BLaER1 (cell line): ENCODE data around the gene ADSS1.

Source experiments
- H3K27ac ChIP-seq: shearing (Covaris generic); formaldehyde crosslinking; 2 replicates; pipeline ENCODE4 v1.8.1; 2022
- H3K27me3 ChIP-seq: shearing (Covaris generic); formaldehyde crosslinking; 2 replicates; pipeline ENCODE4 v1.8.1; 2022
- H3K36me3 ChIP-seq: shearing (Covaris generic); formaldehyde crosslinking; 2 replicates; pipeline ENCODE4 v1.8.1; 2022
- H3K4me1 ChIP-seq: shearing (Covaris generic); formaldehyde crosslinking; 2 replicates; pipeline ENCODE4 v1.8.1; 2022
- H3K4me2 ChIP-seq: shearing (Covaris generic); formaldehyde crosslinking; 2 replicates; pipeline ENCODE4 v1.8.1; 2022
- H3K4me3 ChIP-seq: shearing (Covaris generic); formaldehyde crosslinking; 2 replicates; pipeline ENCODE4 v1.8.1; 2022
- H3K9ac ChIP-seq: shearing (Covaris generic); formaldehyde crosslinking; 2 replicates; pipeline ENCODE4 v1.8.1; 2022
- H3K9me3 ChIP-seq: shearing (Covaris generic); formaldehyde crosslinking; 2 replicates; pipeline ENCODE4 v1.8.1; 2022
- H4K20me1 ChIP-seq: shearing (Covaris generic); formaldehyde crosslinking; 2 replicates; pipeline ENCODE4 v1.8.1; 2022
- Cebpa-rat ChIP-seq: shearing (Covaris generic); IDR thresholded peaks from 2 replicates; pipeline ENCODE4 v1.8.1; 2022

Gene ADSS1

DNA sequence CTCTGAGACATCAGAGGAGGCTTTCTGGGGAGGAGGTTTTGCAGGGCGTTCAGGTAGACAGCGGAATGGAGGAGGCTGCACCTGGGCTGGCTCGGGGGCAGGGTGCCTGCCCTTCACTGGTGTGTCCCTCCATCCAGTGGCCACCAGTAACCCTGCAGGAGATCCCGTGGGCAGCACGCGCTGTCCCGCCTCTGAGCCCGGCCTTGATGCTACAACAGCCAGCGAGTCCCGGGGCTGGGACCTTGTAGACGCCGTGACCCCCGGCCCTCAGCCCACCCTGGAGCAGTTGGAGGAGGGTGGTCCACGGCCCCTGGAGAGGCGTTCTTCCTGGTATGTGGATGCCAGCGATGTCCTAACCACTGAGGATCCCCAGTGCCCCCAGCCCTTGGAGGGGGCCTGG lies 10.0 kb upstream of the ADSS1 start:
- H3K27me3 ChIP-seq, result no peaks in the 10 kb centered on the region
- H3K4me1 ChIP-seq, result peaks cover 94% of the 10 kb centered on the region
- peak overlapping the region; percentile 93 for H3K4me2 ChIP-seq
- H4K20me1 ChIP-seq, result no peaks in the 10 kb centered on the region
- H3K36me3 ChIP-seq, result peaks cover 84% of the 10 kb centered on the region
- peak overlapping the region; percentile 68 for H3K4me3 ChIP-seq
- peak overlapping the region; percentile 86 for H3K9ac ChIP-seq
- H3K27ac ChIP-seq, result peak overlapping the region; percentile 92
- no peak for TF ChIP-seq Cebpa-rat
- H3K9me3 ChIP-seq, result no peaks in the 10 kb centered on the region

DNA sequence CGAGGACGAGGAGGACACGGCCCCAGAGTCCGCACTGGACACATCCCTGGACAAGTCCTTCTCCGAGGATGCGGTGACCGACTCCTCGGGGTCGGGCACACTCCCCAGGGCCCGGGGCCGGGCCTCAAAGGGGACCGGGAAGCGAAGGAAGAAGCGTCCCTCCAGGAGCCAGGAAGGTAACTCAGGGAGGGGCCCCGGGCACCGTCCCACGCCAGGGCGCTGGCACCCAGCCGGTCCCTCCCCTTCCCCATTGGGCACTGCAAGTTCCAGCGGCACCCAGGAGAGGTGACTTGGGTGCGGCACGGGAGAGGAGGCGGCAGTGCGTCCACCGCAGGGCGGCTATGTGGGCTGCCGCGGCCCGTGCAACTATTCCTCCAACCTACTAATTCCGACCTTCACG lies 9.3 kb upstream of the ADSS1 start:
- Histone ChIP-seq H3K4me2 (peak overlapping the region; percentile 93), H3K4me1 (peaks cover 95% of the 10 kb centered on the region), H3K27me3 (no peaks in the 10 kb centered on the region), H3K9me3 (no peaks in the 10 kb centered on the region), H3K9ac (peak overlapping the region; percentile 86), H4K20me1 (no peaks in the 10 kb centered on the region), H3K36me3 (peaks cover 84% of the 10 kb centered on the region), H3K27ac (peak overlapping the region; percentile 92), H3K4me3 (peak overlapping the region; percentile 68; the same call in 1 of the 2 replicates)
- TF ChIP-seq Cebpa-rat, result no peak

DNA sequence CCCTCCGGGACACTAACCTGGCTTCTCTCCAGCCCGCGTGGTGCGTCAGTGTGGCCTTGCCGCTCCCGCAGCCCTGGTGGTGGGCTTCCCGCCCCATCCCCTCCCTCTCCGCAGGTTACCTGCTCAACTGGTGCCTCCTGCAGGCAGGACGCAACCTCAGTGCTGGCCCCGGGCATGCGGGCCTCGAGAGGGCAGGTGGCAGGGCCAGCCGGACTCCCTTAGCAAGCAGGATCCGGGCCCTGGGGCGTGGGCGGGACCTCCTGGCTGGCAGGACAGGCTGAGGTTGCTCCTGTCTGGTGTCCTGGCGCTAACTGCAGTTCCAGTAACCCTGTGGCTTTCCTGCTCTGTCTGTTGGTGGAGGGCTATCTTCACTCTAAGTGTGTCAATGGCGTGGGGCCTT lies 8.6 kb upstream of the ADSS1 start:
- H3K27me3 ChIP-seq, result no peaks in the 10 kb centered on the region
- peak overlapping the region; percentile 86; the same call in 1 of the 2 replicates for H3K9ac ChIP-seq
- peak overlapping the region; percentile 93 for H3K4me2 ChIP-seq
- peaks cover 91% of the 10 kb centered on the region for H3K4me1 ChIP-seq
- H3K36me3 ChIP-seq, result peaks cover 82% of the 10 kb centered on the region
- no peaks in the 10 kb centered on the region for H4K20me1 ChIP-seq
- H3K4me3 ChIP-seq, result peak overlapping the region; percentile 68; the same call in 1 of the 2 replicates
- no peaks in the 10 kb centered on the region for H3K9me3 ChIP-seq
- no peak for TF ChIP-seq Cebpa-rat
- peak overlapping the region; percentile 92 for H3K27ac ChIP-seq

DNA sequence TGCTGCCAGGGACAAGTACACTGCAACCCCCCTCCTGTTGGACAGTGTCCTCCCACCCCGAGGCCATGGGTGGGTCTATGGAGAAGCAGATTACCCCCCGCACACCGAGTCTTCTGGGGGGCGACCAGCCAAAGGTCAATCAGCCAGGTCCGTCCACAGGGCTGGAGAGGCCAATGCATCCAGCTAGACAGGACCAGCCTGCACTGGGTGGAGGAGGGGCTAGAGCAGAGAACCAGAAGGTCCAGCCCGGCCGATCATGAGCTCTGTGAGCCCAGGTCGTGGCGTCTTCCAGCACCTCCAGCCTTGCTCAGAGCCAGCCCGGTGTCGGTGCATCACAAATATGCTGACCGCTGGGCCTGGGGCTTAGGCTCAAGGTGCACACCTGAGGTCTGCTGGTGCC lies 8.2 kb upstream of the ADSS1 start:
- no peak overlapping the region; the same call in 1 of the 2 replicates for H3K4me3 ChIP-seq
- no peak for TF ChIP-seq Cebpa-rat

DNA sequence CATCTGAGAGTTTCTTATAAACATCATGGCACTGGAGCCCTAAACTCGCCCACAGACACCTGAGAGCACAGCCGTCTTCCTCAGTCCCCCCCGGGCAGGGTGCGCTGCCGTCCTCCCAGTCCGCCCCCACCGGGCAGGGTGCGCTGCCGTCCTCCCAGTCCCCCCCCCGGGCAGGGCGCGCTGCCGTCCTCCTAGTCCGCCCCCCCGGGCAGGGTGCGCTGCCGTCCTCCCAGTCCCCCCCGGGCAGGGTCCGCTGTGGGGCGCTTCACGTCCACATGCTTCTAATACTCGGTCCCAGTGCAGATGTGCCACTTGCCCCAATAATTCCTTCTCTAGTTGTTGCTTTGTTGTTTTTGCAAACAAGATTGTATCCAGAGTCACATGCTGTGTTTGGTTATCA lies 6.9 kb upstream of the ADSS1 start:
- TF ChIP-seq Cebpa-rat, result no peak

More for the DNA sequence above, 8.2 kb upstream of the ADSS1 start:
- peaks cover 87% of the 10 kb centered on the region for H3K4me1 ChIP-seq
- no peaks in the 10 kb centered on the region for H3K27me3 ChIP-seq
- H3K9me3 ChIP-seq, result no peaks in the 10 kb centered on the region
- H3K4me2 ChIP-seq, result peak overlapping the region; percentile 93
- no peaks in the 10 kb centered on the region for H4K20me1 ChIP-seq
- H3K27ac ChIP-seq, result peak overlapping the region; percentile 92; the same call in 1 of the 2 replicates
- 0 out of 2 replicates have a peak overlapping the region, but pooled peaks have one; percentile 86 for H3K9ac ChIP-seq
- H3K36me3 ChIP-seq, result peaks cover 78% of the 10 kb centered on the region

DNA sequence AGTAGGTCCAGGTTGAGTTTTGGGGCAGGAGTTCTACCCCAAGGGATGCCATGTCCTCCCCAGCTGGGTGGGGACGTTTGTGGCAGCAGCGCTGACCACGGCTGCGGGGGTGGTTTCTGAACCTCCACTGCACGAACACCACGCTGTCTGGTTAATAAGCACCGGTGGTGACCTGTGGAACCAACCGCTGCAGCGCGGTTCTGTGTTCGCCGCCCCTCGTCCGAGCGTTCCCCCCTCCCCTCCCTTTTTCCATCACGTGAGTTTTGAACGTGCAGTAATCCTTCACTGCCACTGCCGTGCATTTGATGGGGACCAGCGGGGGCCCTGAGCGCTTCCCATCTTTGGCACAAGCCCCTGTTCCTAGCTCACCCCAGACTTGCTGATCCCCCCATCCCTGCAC lies 6.4 kb upstream of the ADSS1 start:
- Histone ChIP-seq H3K4me2 (peak overlapping the region; percentile 93), H3K27ac (peak overlapping the region; percentile 92), H3K27me3 (no peaks in the 10 kb centered on the region), H3K4me1 (peaks cover 84% of the 10 kb centered on the region), H3K36me3 (peaks cover 70% of the 10 kb centered on the region), H3K9ac (peak overlapping the region; percentile 58), H4K20me1 (peaks cover 12% of the 10 kb centered on the region), H3K9me3 (no peaks in the 10 kb centered on the region), H3K4me3 (peak overlapping the region; percentile 19)
- TF ChIP-seq Cebpa-rat, result no peak

More for the DNA sequence above, 6.9 kb upstream of the ADSS1 start:
- H3K4me2 ChIP-seq, result peak overlapping the region; percentile 93
- H3K9ac ChIP-seq, result peak overlapping the region; percentile 58; the same call in 1 of the 2 replicates
- H3K4me1 ChIP-seq, result peaks cover 84% of the 10 kb centered on the region
- peak overlapping the region; percentile 92 for H3K27ac ChIP-seq
- peaks cover 7% of the 10 kb centered on the region for H4K20me1 ChIP-seq
- H3K4me3 ChIP-seq, result peak overlapping the region; percentile 19; the same call in 1 of the 2 replicates
- peaks cover 75% of the 10 kb centered on the region for H3K36me3 ChIP-seq
- no peaks in the 10 kb centered on the region for H3K27me3 ChIP-seq
- H3K9me3 ChIP-seq, result no peaks in the 10 kb centered on the region

DNA sequence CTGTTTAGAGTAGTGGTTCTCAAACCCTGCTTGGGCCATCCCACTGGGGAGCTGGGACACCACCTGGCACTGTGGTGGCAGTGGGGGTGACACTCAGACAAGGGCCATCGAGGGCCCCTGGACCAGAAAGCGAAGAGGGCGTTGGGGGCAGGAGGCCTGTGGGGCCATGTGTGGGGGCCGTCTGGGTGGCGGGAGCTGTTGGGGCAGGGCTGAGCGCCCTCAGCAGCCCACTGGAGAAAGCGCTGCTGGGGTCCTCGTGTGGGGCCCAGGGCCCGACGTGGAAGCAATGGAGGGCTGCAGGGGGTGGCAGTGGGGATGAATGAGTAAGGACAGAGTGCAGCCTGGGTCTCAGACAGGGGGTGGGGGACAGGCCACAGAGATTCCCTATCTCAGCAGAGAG lies 5.9 kb upstream of the ADSS1 start:
- no peaks in the 10 kb centered on the region for H3K27me3 ChIP-seq
- peak overlapping the region; percentile 58 for H3K9ac ChIP-seq
- H3K4me1 ChIP-seq, result peaks cover 87% of the 10 kb centered on the region
- peak overlapping the region; percentile 92 for H3K27ac ChIP-seq
- H3K36me3 ChIP-seq, result peaks cover 65% of the 10 kb centered on the region
- no peak for TF ChIP-seq Cebpa-rat
- H3K4me3 ChIP-seq, result peak overlapping the region; percentile 19
- no peaks in the 10 kb centered on the region for H3K9me3 ChIP-seq
- H3K4me2 ChIP-seq, result peak overlapping the region; percentile 93
- peaks cover 16% of the 10 kb centered on the region for H4K20me1 ChIP-seq

DNA sequence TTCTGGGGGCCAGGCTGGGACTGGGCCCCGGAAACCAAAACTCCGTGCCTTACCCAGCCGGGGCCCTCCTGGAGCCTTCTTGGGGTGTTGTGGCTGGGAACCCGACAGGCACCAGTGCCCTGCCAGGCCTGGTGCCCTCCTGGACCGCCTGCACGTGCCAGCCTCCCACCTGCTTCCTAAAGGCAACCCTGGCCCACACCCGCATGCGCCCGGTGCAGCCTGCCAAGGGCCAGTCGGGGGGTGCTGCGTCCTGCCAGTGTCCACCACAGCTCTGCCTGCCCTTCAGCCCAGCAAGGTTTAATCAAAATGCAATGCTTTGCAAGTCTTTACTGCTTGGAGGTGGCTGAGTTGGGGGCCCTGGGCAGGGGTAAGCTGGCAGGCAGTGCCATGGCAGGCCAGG lies 5.2 kb upstream of the ADSS1 start:
- H3K4me3 ChIP-seq, result no peak overlapping the region
- H3K4me1 ChIP-seq, result peaks cover 89% of the 10 kb centered on the region
- TF ChIP-seq Cebpa-rat, result no peak
- peaks cover 58% of the 10 kb centered on the region for H3K36me3 ChIP-seq
- H3K4me2 ChIP-seq, result peak overlapping the region; percentile 93
- H3K27ac ChIP-seq, result peak overlapping the region; percentile 92
- H3K9me3 ChIP-seq, result no peaks in the 10 kb centered on the region
- peak overlapping the region; percentile 58 for H3K9ac ChIP-seq
- peaks cover 21% of the 10 kb centered on the region for H4K20me1 ChIP-seq
- no peaks in the 10 kb centered on the region for H3K27me3 ChIP-seq

DNA sequence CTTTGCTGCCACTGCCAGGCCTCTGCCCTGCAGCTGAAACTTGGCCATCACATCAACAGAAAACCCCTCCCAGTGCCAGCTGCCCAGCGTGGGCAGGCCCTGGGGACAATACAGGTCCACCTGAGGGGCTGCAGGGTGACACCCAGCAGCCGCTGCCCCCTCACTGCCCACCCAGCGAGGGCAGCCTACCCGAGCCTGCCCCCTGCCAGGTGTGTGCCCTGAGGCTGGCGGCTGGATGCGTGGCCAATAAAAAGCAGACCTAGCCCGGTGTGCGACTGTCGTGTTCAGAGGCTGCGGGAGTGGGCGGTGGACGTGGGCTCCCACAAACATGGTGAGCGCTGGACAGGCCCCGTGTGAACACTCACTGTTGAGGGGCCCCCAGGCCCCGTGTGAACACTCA lies 4.7 kb upstream of the ADSS1 start:
- H4K20me1 ChIP-seq, result peaks cover 21% of the 10 kb centered on the region
- peaks cover 84% of the 10 kb centered on the region for H3K4me1 ChIP-seq

DNA sequence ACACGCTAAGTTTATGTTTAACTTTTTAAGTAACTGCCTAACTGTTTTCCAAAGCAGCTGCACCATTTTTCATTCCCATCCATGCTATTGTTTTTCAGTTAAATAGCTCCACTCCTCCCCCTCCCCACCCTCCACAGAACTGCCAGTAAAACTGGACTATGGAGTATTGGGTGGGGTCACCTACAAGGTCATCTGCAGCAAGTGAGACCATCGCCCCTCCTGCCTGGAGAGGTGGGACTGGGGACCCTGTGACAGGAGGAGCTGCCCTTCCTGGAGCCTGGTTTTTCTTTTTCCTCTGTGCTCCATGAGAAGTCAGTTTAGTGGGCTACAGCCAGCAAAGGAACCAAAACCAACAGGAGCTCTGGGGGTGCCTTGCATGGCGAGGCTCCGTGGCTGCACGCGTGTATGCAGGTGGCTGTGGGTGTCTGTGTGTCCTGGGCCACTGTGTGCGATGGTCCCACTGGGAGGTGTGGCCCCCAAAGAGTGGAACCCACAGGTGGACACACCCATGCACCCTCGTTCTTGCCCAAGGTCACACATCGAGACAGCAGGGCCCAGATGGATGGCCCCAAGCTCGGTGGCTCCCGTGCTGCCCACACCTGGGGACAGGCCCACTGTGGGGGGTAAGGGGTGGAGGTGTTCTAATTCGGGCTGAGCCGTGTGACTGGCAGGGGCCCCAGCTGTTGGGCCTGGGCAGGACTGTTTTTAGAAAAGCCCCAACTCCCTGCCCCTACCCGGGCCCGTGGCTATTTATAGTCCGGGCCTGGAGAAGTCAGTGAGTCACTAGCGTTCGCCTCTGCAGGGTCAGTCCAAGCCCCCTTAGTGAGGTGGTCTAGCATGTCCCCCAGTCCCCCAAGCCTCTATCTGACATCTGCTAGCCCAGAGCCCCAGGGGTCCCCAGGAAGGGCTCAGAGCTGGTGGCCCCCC lies 2.3 kb upstream of the ADSS1 start:
- peaks cover 21% of the 10 kb centered on the region for H4K20me1 ChIP-seq
- H3K9me3 ChIP-seq, result no peaks in the 10 kb centered on the region
- TF ChIP-seq Cebpa-rat, result no peak
- H3K27me3 ChIP-seq, result no peaks in the 10 kb centered on the region
- peak overlapping the region; percentile 64 for H3K9ac ChIP-seq
- H3K36me3 ChIP-seq, result peaks cover 29% of the 10 kb centered on the region
- peaks cover 81% of the 10 kb centered on the region for H3K4me1 ChIP-seq
- peak overlapping the region; percentile 65 for H3K27ac ChIP-seq
- peak overlapping the region; percentile 46; the same call in 1 of the 2 replicates for H3K4me3 ChIP-seq
- H3K4me2 ChIP-seq, result peak overlapping the region; percentile 95

More for the DNA sequence above, 4.7 kb upstream of the ADSS1 start:
- H3K9me3 ChIP-seq, result no peaks in the 10 kb centered on the region
- peak overlapping the region; percentile 93 for H3K4me2 ChIP-seq
- peak overlapping the region; percentile 58 for H3K9ac ChIP-seq
- H3K27me3 ChIP-seq, result no peaks in the 10 kb centered on the region
- H3K36me3 ChIP-seq, result peaks cover 53% of the 10 kb centered on the region
- no peak for TF ChIP-seq Cebpa-rat
- no peak overlapping the region for H3K4me3 ChIP-seq
- H3K27ac ChIP-seq, result peak overlapping the region; percentile 92
